NCI-H128 (cell line): ENCODE data around the gene KIF25.
"Not testable (repeated sequence)": the region's sequence is repeated elsewhere in the genome, so short reads cannot be mapped to it uniquely, and the experiment has no call there.

Experiments used
- DNase-seq: peaks from one replicate; lab custom pipeline; 2025; ENCODE audit not compliant: unreplicated experiment; lab: John Stamatoyannopoulos, UW

The KIF25 gene

GRCh38 chr6:167993831-167994230 lies 3.6 kb upstream of the KIF25 start:
- DNase-seq, result no peak

GRCh38 chr6:167995302-167995701 lies 2.2 kb upstream of the KIF25 start:
- no peak for DNase-seq

GRCh38 chr6:167995731-167996151 lies 1.7 kb upstream of the KIF25 start:
- no peak for DNase-seq

GRCh38 chr6:167996424-167997199 lies 859 bp upstream of the KIF25 start:
- no peak for DNase-seq

- no peak for DNase-seq
Measured at GRCh38 chr6:167998215-167998614, 744 bp downstream of the KIF25 start.

- DNase-seq, result no peak
Measured at GRCh38 chr6:168000198-168001028, 2.9 kb downstream of the KIF25 start.

GRCh38 chr6:168001029-168001332 lies 3.5 kb downstream of the KIF25 start:
- DNase-seq, result no peak

- not testable (repeated sequence) for DNase-seq
Measured at GRCh38 chr6:168001514-168001913, 4.0 kb downstream of the KIF25 start.

GRCh38 chr6:168002804-168003203 lies 5.3 kb downstream of the KIF25 start:
- no peak for DNase-seq

GRCh38 chr6:168004023-168004422 lies 6.6 kb downstream of the KIF25 start:
- no peak for DNase-seq

- no peak for DNase-seq
Measured at GRCh38 chr6:168004945-168005344, 7.5 kb downstream of the KIF25 start.

GRCh38 chr6:168005796-168006195 lies 8.3 kb downstream of the KIF25 start:
- DNase-seq, result no peak

GRCh38 chr6:168007592-168008338 lies 10.3 kb downstream of the KIF25 start:
- no peak for DNase-seq

GRCh38 chr6:168009331-168009730 lies 11.9 kb downstream of the KIF25 start:
- DNase-seq, result no peak

GRCh38 chr6:168011291-168011690 lies 13.8 kb downstream of the KIF25 start:
- no peak for DNase-seq

- DNase-seq, result no peak
Measured at GRCh38 chr6:168012431-168013249, 15.2 kb downstream of the KIF25 start.

GRCh38 chr6:168013250-168013915 lies 15.9 kb downstream of the KIF25 start:
- DNase-seq, result no peak

- DNase-seq, result no peak
Measured at GRCh38 chr6:168014428-168014827, 17.0 kb downstream of the KIF25 start.

GRCh38 chr6:168015009-168015408 lies 17.5 kb downstream of the KIF25 start:
- no peak for DNase-seq

GRCh38 chr6:168015482-168016175 lies 18.2 kb downstream of the KIF25 start:
- DNase-seq, result no peak
